GM12892 (cell line): Measurements from ENCODE around the gene DLX2.

Experiments
- POLR2A ChIP-seq: IDR thresholded peaks from 2 replicates; pipeline ENCODE4 v1.6.1; 2011; ENCODE audit warnings: low read depth, low read length, control low read depth
- POLR2AphosphoS5 ChIP-seq: IDR thresholded peaks from 2 replicates; pipeline ENCODE4 v1.6.1; 2011; ENCODE audit warnings: low read depth, low read length, control low read depth

DNA sequence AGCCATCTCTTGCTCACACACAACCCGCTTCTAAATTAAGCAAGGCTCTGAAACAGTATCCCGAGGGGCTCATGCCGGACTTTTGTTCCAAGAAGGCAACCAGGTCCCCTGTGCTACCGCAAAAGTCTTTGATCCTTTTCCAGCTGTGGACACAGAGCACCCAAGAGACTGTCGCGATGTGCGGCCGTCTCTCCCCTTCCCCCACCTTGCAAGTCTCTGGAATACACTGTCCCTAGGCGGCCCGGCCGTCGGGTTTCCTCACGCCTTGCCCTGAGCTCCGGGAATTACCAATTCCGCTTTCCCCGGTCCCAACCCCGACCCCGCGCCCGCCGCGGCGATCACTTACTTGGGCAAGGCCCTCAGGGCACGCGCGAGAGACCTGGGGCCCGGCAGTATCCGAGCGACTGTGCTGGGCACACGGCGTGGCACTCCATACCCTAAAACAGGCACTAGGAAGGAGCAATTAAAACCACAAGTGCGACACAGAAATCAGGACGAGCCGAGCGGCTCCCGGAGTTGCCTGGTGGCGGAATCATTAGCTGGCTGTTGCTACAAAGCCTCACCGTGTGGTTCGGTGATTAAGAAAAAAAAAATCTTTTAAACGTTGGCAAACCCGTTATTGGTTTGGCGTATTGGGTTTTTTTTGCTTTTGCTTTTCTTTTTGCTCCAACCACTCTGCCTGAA is 19.6 kb downstream of the DLX2 start:
- TF ChIP-seq POLR2AphosphoS5, result no peak
- TF ChIP-seq POLR2A, result no peak
